SK-N-SH (cell line): ENCODE measurements around the gene ATRAID. TPM values are rescaled to one million over a fixed set of nuclear protein-coding genes. Genes with fewer than 3 reads are reported as not detected.

Source experiments
- CTCF ChIA-PET: fragments of 300-600, 350-600 bp; formaldehyde crosslinking; extraction: SDS; loops from one replicate; lab custom pipeline; 2021; lab: Yijun Ruan, JAX
- POLR2A ChIA-PET: fragments of 350-600 bp; sonication (Branson Sonifier 250); formaldehyde crosslinking; extraction: SDS; loops from one replicate; lab custom pipeline; 2020; ENCODE audit warnings: antibody characterized with exemption, inconsistent platforms; lab: Yijun Ruan, JAX
- DNase-seq: peaks from one replicate; pipeline ENCODE4 v3.0.0; 2012
- H2AFZ ChIP-seq: fragments of 200-600 bp; sonication (generic); 2 replicates; pipeline ENCODE4 v1.8.1; 2016; ENCODE audit warnings: antibody characterized with exemption, mild to moderate bottlenecking, low read depth
- H3F3A ChIP-seq: fragments of 200-600 bp; sonication (generic); replicated peaks from 2 replicates; pipeline ENCODE3; 2016; ENCODE audit warnings: antibody characterized with exemption, mild to moderate bottlenecking; ENCODE audit not compliant: insufficient read depth
- H3K27ac ChIP-seq, 2 experiments: fragments of 200-500 bp in 1 of 2; fragments of 200-600 bp in 1 of 2; sonication (Bioruptor generic) in 1 of 2; sonication (generic), shearing (Covaris generic) in 1 of 2; 2 replicates each; pipeline versions ENCODE4 v1.5.1 to v1.6.1; 2014 to 2016; ENCODE audit warnings: low read depth in 2 of 2, inconsistent platforms in 1 of 2, low read length in 1 of 2, mild to moderate bottlenecking in 1 of 2, mixed read lengths in 1 of 2
- H3K27me3 ChIP-seq: fragments of 200-600 bp; sonication (generic), shearing (Covaris generic); 2 replicates; pipeline ENCODE4 v1.6.1; 2016; ENCODE audit warnings: mixed run types; ENCODE audit not compliant: insufficient read depth
- H3K36me3 ChIP-seq, 2 experiments: fragments of 200-500 bp in 1 of 2; fragments of 200-600 bp in 1 of 2; sonication (Bioruptor generic) in 1 of 2; sonication (generic) in 1 of 2; replicated peaks in 1 of 2; 2 replicates each; pipeline versions ENCODE3 to v1.5.1; 2014 to 2016; ENCODE audit warnings: low read length in 1 of 2, mild to moderate bottlenecking in 1 of 2; ENCODE audit not compliant: insufficient read depth in 2 of 2, control insufficient read depth in 1 of 2
- H3K4me1 ChIP-seq, 2 experiments: fragments of 200-500 bp in 1 of 2; fragments of 200-600 bp in 1 of 2; sonication (Bioruptor generic) in 1 of 2; sonication (generic), shearing (Covaris generic) in 1 of 2; 2 replicates each; pipeline versions ENCODE4 v1.5.1 to v1.6.1; 2014 to 2016; ENCODE audit warnings: low read depth in 1 of 2, low read length in 1 of 2, mixed run types in 1 of 2; ENCODE audit not compliant: insufficient read depth in 2 of 2, control insufficient read depth in 1 of 2
- H3K4me2 ChIP-seq: fragments of 200-600 bp; sonication (generic), shearing (Covaris generic); 2 replicates; pipeline ENCODE4 v1.6.1; 2017; ENCODE audit warnings: mixed run types
- H3K4me3 ChIP-seq, 2 experiments: fragments of 200-500 bp in 1 of 2; fragments of 200-600 bp in 1 of 2; sonication (Bioruptor generic) in 1 of 2; sonication (generic), shearing (Covaris generic) in 1 of 2; 2 replicates each; pipeline versions ENCODE4 v1.5.1 to v1.8.1; 2014 to 2016; ENCODE audit warnings: low read depth in 2 of 2, inconsistent platforms in 1 of 2, low read length in 1 of 2, mild to moderate bottlenecking in 1 of 2, mixed read lengths in 1 of 2, moderate library complexity in 1 of 2
- H3K79me2 ChIP-seq: fragments of 200-600 bp; sonication (generic); 2 replicates; pipeline ENCODE4 v1.8.1; 2017; ENCODE audit warnings: mild to moderate bottlenecking; ENCODE audit not compliant: insufficient read depth
- H3K9ac ChIP-seq: fragments of 200-600 bp; sonication (generic); 2 replicates; pipeline ENCODE4 v1.6.1; 2017; ENCODE audit warnings: mixed run types
- H3K9me2 ChIP-seq: fragments of 200-600 bp; sonication (generic); 2 replicates; pipeline ENCODE4 v1.6.1; 2017; ENCODE audit warnings: mixed run types
- H3K9me3 ChIP-seq: fragments of 200-600 bp; sonication (generic); 2 replicates; pipeline ENCODE4 v1.6.1; 2017; ENCODE audit warnings: mixed run types, mild to moderate bottlenecking, moderate library complexity
- H4K20me1 ChIP-seq: fragments of 200-600 bp; sonication (generic); 2 replicates; pipeline ENCODE4 v1.6.1; 2017; ENCODE audit warnings: mild to moderate bottlenecking, mixed run types; ENCODE audit not compliant: insufficient read depth
- CHD2 ChIP-seq: fragments of 150-350 bp; IDR thresholded peaks from 2 replicates; pipeline ENCODE4 v1.6.1; 2018; ENCODE audit warnings: low read length; ENCODE audit not compliant: partially characterized antibody
- ELF1 ChIP-seq: IDR thresholded peaks from 2 replicates; pipeline ENCODE4 v1.4.0; 2012
- EP300 ChIP-seq, 2 experiments: IDR thresholded peaks; 2 replicates each; pipeline versions ENCODE4 v1.4.0 to v1.6.1; 2012; ENCODE audit warnings: borderline replicate concordance in 1 of 2, low read depth in 1 of 2, low read length in 1 of 2
- FOXJ3 ChIP-seq: sonication (generic); formaldehyde crosslinking; IDR thresholded peaks from 2 replicates; pipeline ENCODE4 v1.5.1; 2020; ENCODE audit warnings: mild to moderate bottlenecking, missing genetic modification reagents
- FOXM1 ChIP-seq: IDR thresholded peaks from 2 replicates; pipeline ENCODE4 v1.4.0; 2012; ENCODE audit warnings: low read depth, mild to moderate bottlenecking
- GABPA ChIP-seq: IDR thresholded peaks from 2 replicates; pipeline ENCODE4 v1.4.0; 2012; ENCODE audit warnings: low read depth, mild to moderate bottlenecking
- GATA2 ChIP-seq: sonication (generic); formaldehyde crosslinking; IDR thresholded peaks from 2 replicates; pipeline ENCODE4 v1.5.0; 2020; ENCODE audit warnings: mild to moderate bottlenecking, missing genetic modification reagents
- IRF3 ChIP-seq: fragments of 150-350 bp; IDR thresholded peaks from 2 replicates; pipeline ENCODE4 v1.6.1; 2016; ENCODE audit warnings: mild to moderate bottlenecking, low read depth, low read length
- MEF2A ChIP-seq: IDR thresholded peaks from 2 replicates; pipeline ENCODE4 v1.4.0; 2012; ENCODE audit warnings: low read depth, borderline replicate concordance
- MXI1 ChIP-seq: IDR thresholded peaks from 2 replicates; pipeline ENCODE4 v1.6.1; 2012; ENCODE audit warnings: mild to moderate bottlenecking, low read depth, low read length, improper control_type of control experiment
- NRF1 ChIP-seq: IDR thresholded peaks from 2 replicates; pipeline ENCODE4 v1.6.1; 2012; ENCODE audit warnings: low read depth, mild to moderate bottlenecking, low read length
- PBX3 ChIP-seq: IDR thresholded peaks from 2 replicates; pipeline ENCODE4; 2012
- POLR2AphosphoS5 ChIP-seq: IDR thresholded peaks from 2 replicates; pipeline ENCODE4 v1.6.1; 2012; ENCODE audit warnings: low read depth, low read length
- RAD21 ChIP-seq: IDR thresholded peaks from 2 replicates; pipeline ENCODE4 v1.6.1; 2012; ENCODE audit warnings: mild to moderate bottlenecking, low read length
- SMC3 ChIP-seq: IDR thresholded peaks from 2 replicates; pipeline ENCODE4 v1.6.1; 2012; ENCODE audit warnings: low read depth, low read length, improper control_type of control experiment
- TCF12 ChIP-seq: IDR thresholded peaks from 2 replicates; pipeline ENCODE4 v1.4.0; 2012
- TEAD4 ChIP-seq: IDR thresholded peaks from 2 replicates; pipeline ENCODE4 v1.4.0; 2012; ENCODE audit warnings: mild to moderate bottlenecking, borderline replicate concordance; ENCODE audit not compliant: insufficient read depth
- USF1 ChIP-seq: IDR thresholded peaks from 2 replicates; pipeline ENCODE4 v1.4.0; 2012; ENCODE audit warnings: low read depth, borderline replicate concordance
- USF2 ChIP-seq: fragments of 150-350 bp; IDR thresholded peaks from 2 replicates; pipeline ENCODE4 v1.6.1; 2017; ENCODE audit warnings: antibody characterized with exemption, low read length, low read depth, borderline replicate concordance
- ZBTB33 ChIP-seq: IDR thresholded peaks from 2 replicates; pipeline ENCODE4 v1.4.0; 2012; ENCODE audit warnings: low read depth, borderline replicate concordance
- WGBS: methylation state at CpG from one replicate; pipeline ENCODE4 v1.1.6; 2017; ENCODE audit warnings: low lambda C conversion rate; 5-methylcytosine and 5-hydroxymethylcytosine counted together
- polyA plus RNA-seq, 3 experiments: library from polyadenylated mRNA; depleted of rRNA; stranded (reverse); fragments of >200 nt; gene quantifications; 2 replicates each; pipeline ENCODE4 v1.2.3, GENCODE V29; 2012

ATRAID gene
- polyA plus RNA-seq, 1 of the 3 experiments (the other 2 are of a cell fraction): 289 TPM

GRCh38 chr2:27201675-27202074, 10.2 kb upstream of the ATRAID start:
- no peak overlapping the region for H3K27ac ChIP-seq
- H3K36me3 ChIP-seq: peaks cover 13 to 66% of the 10 kb centered on the region in 2 experiments
- no peak for DNase-seq
- no peaks in the 10 kb centered on the region for H4K20me1 ChIP-seq
- TF ChIP-seq RAD21 (no peak), TEAD4 (no peak), ZBTB33 (no peak), GATA2 (CRISPR knock-in tag) (no peak), ELF1 (no peak)
- TF ChIP-seq, all 33 proteins: peak for 0
- no peaks in the 10 kb centered on the region for H3K9me3 ChIP-seq
- WGBS: 83% methylated on average over 4 of the region's 7 CpGs
- no peak overlapping the region for H3K9ac ChIP-seq
- ChIA-PET POLR2A (no interaction called here), CTCF (interaction anchor here (1.4 to 4.0 kb wide), 2 partner anchors 10 to 32 kb away, joined by 5 to 24 read pairs; no protein-coding TSS in a partner anchor)
- no peaks in the 10 kb centered on the region; a peak in 1 of 4 replicates for H3K4me1 ChIP-seq
- H3K79me2 ChIP-seq: no peaks in the 10 kb centered on the region
- no peak overlapping the region for H3K4me2 ChIP-seq
- no peaks in the 10 kb centered on the region for H3K9me2 ChIP-seq
- H3F3A ChIP-seq: peaks cover under 1% of the 10 kb centered on the region
- H3K4me3 ChIP-seq: no peak overlapping the region
- no peaks in the 10 kb centered on the region for H3K27me3 ChIP-seq
- H2AFZ ChIP-seq: no peak overlapping the region

- no peaks in the 10 kb centered on the region for H3F3A ChIP-seq
- H4K20me1 ChIP-seq: no peaks in the 10 kb centered on the region
- no peak overlapping the region for H3K9ac ChIP-seq
- no peak overlapping the region for H3K27ac ChIP-seq
- no peak overlapping the region for H3K4me3 ChIP-seq
- DNase-seq: no peak
- H2AFZ ChIP-seq: no peak overlapping the region
- 76% methylated on average over 2 of the region's 2 CpGs for WGBS
- no peak for TF ChIP-seq FOXM1
- TF ChIP-seq EP300 (IDR thresholded peaks at IDR 0.05; ENCODE audit: borderline replicate concordance in 1 of 2, low read depth in 1 of 2, low read length in 1 of 2): no peak
- TF ChIP-seq USF1: no peak
- TF ChIP-seq GABPA: no peak
- TF ChIP-seq SMC3: no peak
- no peak for TF ChIP-seq MEF2A
- TF ChIP-seq FOXJ3: no peak
- no peak for TF ChIP-seq POLR2AphosphoS5
- no peak for TF ChIP-seq IRF3
- TF ChIP-seq MXI1: no peak
- TF ChIP-seq ZBTB33: no peak
- no peak for TF ChIP-seq RAD21
- TF ChIP-seq NRF1: no peak
- no peak for TF ChIP-seq USF2
- no peak for TF ChIP-seq PBX3
- TF ChIP-seq TCF12: no peak
- TF ChIP-seq CHD2: no peak
- H3K9me2 ChIP-seq: no peaks in the 10 kb centered on the region
- no peaks in the 10 kb centered on the region; a peak in 1 of 4 replicates for H3K4me1 ChIP-seq
- H3K36me3 ChIP-seq: peaks cover 13 to 77% of the 10 kb centered on the region in 2 experiments
- ChIA-PET CTCF (interaction anchor here (1.0 to 4.0 kb wide), 4 partner anchors 11 to 241 kb away, joined by 3 to 24 read pairs (median 5); no protein-coding TSS in a partner anchor), POLR2A (no interaction called here)
- no peak overlapping the region for H3K4me2 ChIP-seq
- H3K79me2 ChIP-seq: no peaks in the 10 kb centered on the region
- H3K9me3 ChIP-seq: no peaks in the 10 kb centered on the region
- no peaks in the 10 kb centered on the region for H3K27me3 ChIP-seq
Observed at GRCh38 chr2:27202854-27203253, 9.0 kb upstream of the ATRAID start.
